ENCODE data around the gene CCDC102A. TPM values are rescaled to one million over a fixed set of nuclear protein-coding genes. Genes with fewer than 3 reads are reported as not detected.

CCDC102A gene
- 1 to 10 TPM; 8.8 to 9.0 TPM for total RNA-seq

DNA sequence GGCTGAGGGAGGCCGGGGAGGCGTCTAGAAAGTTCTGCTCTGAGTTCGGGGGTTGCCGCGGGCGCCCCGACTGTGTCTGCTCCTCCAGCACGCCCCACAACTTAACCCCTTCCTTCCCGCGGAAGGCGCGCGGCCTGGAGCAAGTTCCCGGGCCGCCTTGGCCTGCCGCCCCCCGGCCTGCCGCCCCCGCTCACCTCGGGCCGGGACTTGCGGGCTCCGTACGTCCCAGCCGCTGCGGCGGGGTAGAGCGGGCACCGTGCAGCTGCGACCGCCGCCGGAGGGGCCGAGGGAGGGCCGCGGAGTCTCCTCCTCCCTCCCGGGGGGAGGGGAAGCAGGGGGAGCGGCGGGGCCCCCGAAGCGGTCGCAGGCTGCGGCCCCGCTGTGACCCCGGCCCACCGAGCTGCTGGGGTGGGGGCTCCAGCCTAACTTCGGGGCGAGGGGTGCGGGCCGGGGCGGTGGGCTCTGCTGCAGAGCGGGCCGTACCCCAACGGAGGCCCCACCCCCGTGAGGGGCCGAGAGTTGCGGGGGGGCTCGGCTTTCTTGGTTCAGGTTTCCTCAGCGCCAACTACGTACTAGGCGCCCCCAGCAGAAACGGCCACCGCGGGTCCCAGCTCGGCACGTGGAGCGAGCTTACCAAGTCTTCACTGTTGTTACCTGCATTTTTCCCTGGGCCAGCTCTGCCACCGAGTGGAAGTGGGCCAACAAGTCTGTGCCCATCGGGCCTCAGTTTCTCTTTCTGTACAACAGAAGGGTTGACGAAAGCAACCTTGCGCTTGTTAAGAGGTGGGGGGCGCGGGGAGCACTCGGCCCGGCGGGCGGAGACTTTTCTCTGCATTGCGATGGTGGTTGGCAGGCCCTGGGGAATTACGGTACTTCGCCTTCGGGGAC, at the start of gene CCDC102A:
CCDC102A (minus strand) TSS at position 266 of the 888 bp plus-strand sequence. CDS start 7,394 bp downstream, outside the sequence.
- ChIA-PET CTCF (interaction anchor here (1.0 to 1.8 kb wide), 8 partner anchors 9 to 425 kb away, joined by 3 to 14 read pairs (median 7); partner anchors contain the start of gene DOK4), POLR2A (interaction anchor here (0.8 to 1.6 kb wide), 3 partner anchors 65 to 124 kb away, joined by 4 to 5 read pairs (median 5); no protein-coding TSS in a partner anchor)
- ATAC-seq (peak; percentile 21), DNase-seq (peak; percentile 74)
- Mint-ChIP-seq H3K4me1 (peaks cover 62% of the 10 kb centered on the region), H3K36me3 (ENCODE audit: low read depth) (no peaks in the 10 kb centered on the region), H3K4me3 (peak within 1 kb of the TSS; percentile 78), H3K27ac (peak within 1 kb of the TSS; percentile 94), H3K27me3 (no peaks in the 10 kb centered on the region), H3K9me3 (ENCODE audit: low read depth) (no peaks in the 10 kb centered on the region)
- intact Hi-C loops (cut with DNase I, micrococcal nuclease) = loop anchor here (1.0 to 10.0 kb wide), 15 partner anchors 36 to 932 kb away; partner anchors contain the start of genes DOK4 (in 2 of the 2), CIAPIN1 (in 1 of the 2), COQ9 (in 1 of the 2) and HERPUD1 (in 1 of the 2)

- Mint-ChIP-seq H3K9me3 (ENCODE audit: low read depth) (no peaks in the 10 kb centered on the region), H3K27me3 (peaks cover 6% of the 10 kb centered on the region), H3K27ac (peak overlapping the region; percentile 37), H3K4me3 (no peak overlapping the region), H3K4me1 (peaks cover 8% of the 10 kb centered on the region), H3K36me3 (ENCODE audit: low read depth) (no peaks in the 10 kb centered on the region)
- DNase-seq (no peak), ATAC-seq (peak; percentile 58)
- ChIA-PET POLR2A (interaction anchor here (0.6 kb wide), 1 partner anchor 44 kb away, joined by 3 read pairs; no protein-coding TSS in a partner anchor), CTCF (interaction anchor here (2.0 to 2.9 kb wide), 2 partner anchors 9 to 24 kb away, joined by 6 to 14 read pairs; no protein-coding TSS in a partner anchor)
- intact Hi-C loops (cut with DNase I, micrococcal nuclease) = no loop called here
Observed at GRCh38 chr16:57585051-57585687, 48.8 kb upstream of the CCDC102A start.

DNA sequence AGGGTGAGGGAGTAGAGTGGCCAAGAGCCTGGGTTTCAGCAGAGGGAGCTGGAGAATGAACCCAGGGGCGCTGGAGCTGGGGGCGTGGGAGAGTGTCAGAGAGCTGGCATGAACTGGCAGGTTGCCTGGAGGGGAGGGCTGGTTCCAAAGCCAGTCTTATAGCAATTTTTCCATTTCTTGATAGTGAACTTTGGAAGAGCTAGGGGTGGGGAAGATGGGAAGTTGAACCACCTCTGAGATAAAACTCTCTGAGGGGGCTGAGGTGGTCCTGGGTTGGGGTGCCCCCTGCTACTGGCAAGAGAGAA, 42.9 kb upstream of the CCDC102A start:
- CTCF ChIA-PET = interaction anchor here (0.7 to 6.1 kb wide), 6 partner anchors 11 to 121 kb away, joined by 3 to 121 read pairs (median 4); no protein-coding TSS in a partner anchor
- Mint-ChIP-seq H3K9me3 (ENCODE audit: low read depth) (no peaks in the 10 kb centered on the region), H3K27me3 (peaks cover 8% of the 10 kb centered on the region), H3K36me3 (ENCODE audit: low read depth) (no peaks in the 10 kb centered on the region), H3K4me1 (peaks cover 27% of the 10 kb centered on the region), H3K4me3 (no peak overlapping the region), H3K27ac (peak overlapping the region; percentile 35)
- intact Hi-C loops (cut with DNase I, micrococcal nuclease) = loop anchor here in 1 of 2 experiments (5.0 kb wide), 4 partner anchors 143 to 418 kb away; partner anchors contain the start of gene KATNB1
- DNase-seq (no peak), ATAC-seq (no peak)
- POLR2A ChIA-PET = interaction anchor here (0.6 kb wide), 1 partner anchor 10 kb away, joined by 5 read pairs; no protein-coding TSS in a partner anchor

DNA sequence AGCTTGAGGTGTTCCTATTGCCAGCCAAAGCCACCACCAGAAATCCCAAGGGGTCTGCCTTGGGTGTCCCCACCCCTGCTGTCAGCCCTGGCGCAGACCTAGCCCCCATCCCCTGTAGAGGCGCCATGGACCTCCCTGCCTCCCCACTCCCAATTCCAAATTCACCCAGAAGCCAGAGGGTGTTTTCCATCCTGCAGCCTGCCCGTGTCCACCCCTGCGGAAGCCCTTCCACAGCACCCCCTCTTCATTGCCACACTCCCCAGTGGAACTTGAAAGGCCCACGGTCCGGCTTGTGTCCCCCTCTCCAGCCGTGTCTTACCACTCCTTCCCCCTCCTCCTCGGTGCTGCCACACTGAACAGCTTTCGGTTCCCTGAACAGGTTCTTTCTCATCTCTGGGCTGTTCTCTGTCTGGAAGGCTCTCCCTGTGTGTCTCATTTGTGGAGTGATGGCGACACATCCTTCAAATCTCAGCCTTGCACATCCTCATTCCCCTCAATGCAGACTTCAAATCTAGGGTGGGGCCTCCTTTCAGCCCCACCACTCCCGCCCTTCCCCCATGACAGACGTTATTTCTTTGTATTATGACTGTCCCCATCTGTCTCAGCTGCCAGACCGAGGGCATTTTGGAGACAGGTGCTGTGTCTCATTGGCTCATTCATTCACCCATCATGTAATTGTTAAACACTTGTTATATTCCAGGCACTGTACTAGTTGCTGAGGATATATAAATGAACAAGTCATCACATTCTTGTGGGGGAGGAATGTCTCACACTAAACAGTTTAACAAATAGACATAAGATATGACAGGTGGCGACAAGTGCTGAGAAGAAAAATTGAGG, 42.4 kb upstream of the CCDC102A start:
- ChIA-PET POLR2A (interaction anchor here (0.6 kb wide), 1 partner anchor 11 kb away, joined by 5 read pairs; no protein-coding TSS in a partner anchor), CTCF (interaction anchor here (0.7 to 6.1 kb wide), 8 partner anchors 8 to 122 kb away, joined by 3 to 121 read pairs (median 4); no protein-coding TSS in a partner anchor)
- peaks cover 5% of the 10 kb centered on the region for H3K27me3 Mint-ChIP-seq
- no peaks in the 10 kb centered on the region for H3K9me3 Mint-ChIP-seq (ENCODE audit: low read depth)
- peak overlapping the region; percentile 72 for H3K27ac Mint-ChIP-seq
- no peak for ATAC-seq
- H3K4me3 Mint-ChIP-seq = no peak overlapping the region
- no peaks in the 10 kb centered on the region for H3K36me3 Mint-ChIP-seq (ENCODE audit: low read depth)
- intact Hi-C loops (cut with DNase I, micrococcal nuclease) = loop anchor here in 1 of 2 experiments (5.0 kb wide), 4 partner anchors 144 to 419 kb away; partner anchors contain the start of gene KATNB1
- no peak for DNase-seq
- peaks cover 27% of the 10 kb centered on the region for H3K4me1 Mint-ChIP-seq

DNA sequence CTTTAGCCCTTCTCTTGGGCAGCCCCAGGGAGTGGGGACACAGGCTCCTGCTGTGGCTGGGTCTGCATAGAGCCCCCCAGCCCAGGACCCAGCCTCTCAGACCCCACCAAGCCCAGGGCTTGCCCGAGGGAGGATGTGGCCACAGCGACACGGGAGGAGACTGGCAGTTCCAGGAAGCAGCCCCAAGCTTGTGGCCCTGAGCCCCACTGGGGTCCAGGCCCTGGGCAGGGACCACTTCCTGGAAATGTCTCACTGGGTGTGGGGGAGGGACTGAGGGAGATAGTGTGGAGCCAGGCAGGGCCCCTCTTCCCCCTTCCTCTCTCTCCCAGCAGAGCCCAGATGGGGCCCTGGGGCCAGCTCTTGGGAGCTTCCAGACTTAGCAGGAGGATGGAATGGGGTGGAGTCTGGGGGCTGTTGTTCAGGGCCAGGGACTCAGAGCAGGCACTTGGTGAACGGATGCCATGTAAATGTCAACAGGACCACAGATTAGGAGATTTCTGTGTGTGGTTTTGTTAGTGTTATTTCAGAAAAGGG, 41.4 kb upstream of the CCDC102A start:
- Mint-ChIP-seq H3K4me3 (no peak overlapping the region), H3K4me1 (peaks cover 33% of the 10 kb centered on the region), H3K36me3 (ENCODE audit: low read depth) (no peaks in the 10 kb centered on the region), H3K9me3 (ENCODE audit: low read depth) (no peaks in the 10 kb centered on the region), H3K27ac (peak overlapping the region; percentile 72), H3K27me3 (peaks cover 5% of the 10 kb centered on the region)
- ATAC-seq (peak; percentile 23), DNase-seq (peak; percentile 41)
- CTCF ChIA-PET = interaction anchor here (1.1 to 6.1 kb wide), 11 partner anchors 9 to 70 kb away, joined by 3 to 121 read pairs (median 10); no protein-coding TSS in a partner anchor
- intact Hi-C loops (cut with DNase I, micrococcal nuclease) = loop anchor here (2.0 to 5.0 kb wide), 7 partner anchors 13 to 423 kb away; partner anchors contain the start of genes KATNB1 (in 1 of the 2), USB1 (in 1 of the 2) and ZNF319 (in 1 of the 2)
- POLR2A ChIA-PET = no interaction called here

DNA sequence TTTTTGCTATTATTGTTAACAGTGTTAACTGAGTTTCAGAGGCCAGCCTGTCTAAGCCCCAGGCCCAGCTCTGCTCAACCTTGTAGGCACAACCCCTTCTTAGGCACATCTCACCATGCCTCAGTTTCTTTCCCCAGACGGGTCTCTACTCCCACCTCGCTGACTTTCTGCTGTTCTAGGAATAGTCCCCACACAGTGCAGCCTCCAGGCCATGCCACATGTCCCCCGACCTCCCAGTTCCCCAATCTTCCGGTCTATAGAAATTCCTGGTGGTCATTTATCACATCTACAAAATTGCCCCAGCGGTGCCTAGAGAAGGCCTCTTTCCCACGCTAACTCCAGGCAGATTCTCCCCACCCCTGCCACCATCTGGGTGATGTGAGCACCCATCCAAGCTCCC, 40.8 kb upstream of the CCDC102A start:
- POLR2A ChIA-PET = no interaction called here
- DNase-seq = no peak
- CTCF ChIA-PET = interaction anchor here (0.7 to 6.1 kb wide), 28 partner anchors 9 to 424 kb away, joined by 3 to 121 read pairs (median 6); partner anchors contain the start of genes CCDC102A, KATNB1, USB1 and ZNF319
- H3K9me3 Mint-ChIP-seq (ENCODE audit: low read depth) = no peaks in the 10 kb centered on the region
- peaks cover 5% of the 10 kb centered on the region for H3K27me3 Mint-ChIP-seq
- peaks cover 33% of the 10 kb centered on the region for H3K4me1 Mint-ChIP-seq
- no peak for ATAC-seq
- H3K27ac Mint-ChIP-seq = peak overlapping the region; percentile 72
- intact Hi-C loops (cut with DNase I, micrococcal nuclease) = loop anchor here (2.0 to 5.0 kb wide), 7 partner anchors 14 to 424 kb away; partner anchors contain the start of genes KATNB1 (in 1 of the 2), USB1 (in 1 of the 2) and ZNF319 (in 1 of the 2)
- no peak overlapping the region for H3K4me3 Mint-ChIP-seq
- no peaks in the 10 kb centered on the region for H3K36me3 Mint-ChIP-seq (ENCODE audit: low read depth)

GRCh38 chr16:57576429-57576870, 40.1 kb upstream of the CCDC102A start:
- DNase-seq = peak; percentile 91
- Mint-ChIP-seq H3K27ac (no peak overlapping the region), H3K36me3 (ENCODE audit: low read depth) (no peaks in the 10 kb centered on the region), H3K4me3 (no peak overlapping the region), H3K4me1 (peaks cover 33% of the 10 kb centered on the region), H3K9me3 (ENCODE audit: low read depth) (no peaks in the 10 kb centered on the region), H3K27me3 (peaks cover 5% of the 10 kb centered on the region)
- ATAC-seq = peak; percentile 82
- intact Hi-C loops (cut with DNase I, micrococcal nuclease) = loop anchor here (1.0 to 5.0 kb wide), 11 partner anchors 14 to 424 kb away; partner anchors contain the start of genes KATNB1 (in 2 of the 2), USB1 (in 1 of the 2) and ZNF319 (in 1 of the 2)
- POLR2A ChIA-PET = no interaction called here
- CTCF ChIA-PET = interaction anchor here (0.6 to 6.1 kb wide), 32 partner anchors 10 to 424 kb away, joined by 3 to 121 read pairs (median 5); partner anchors contain the start of genes CCDC102A, CIAPIN1, COQ9 and KATNB1

DNA sequence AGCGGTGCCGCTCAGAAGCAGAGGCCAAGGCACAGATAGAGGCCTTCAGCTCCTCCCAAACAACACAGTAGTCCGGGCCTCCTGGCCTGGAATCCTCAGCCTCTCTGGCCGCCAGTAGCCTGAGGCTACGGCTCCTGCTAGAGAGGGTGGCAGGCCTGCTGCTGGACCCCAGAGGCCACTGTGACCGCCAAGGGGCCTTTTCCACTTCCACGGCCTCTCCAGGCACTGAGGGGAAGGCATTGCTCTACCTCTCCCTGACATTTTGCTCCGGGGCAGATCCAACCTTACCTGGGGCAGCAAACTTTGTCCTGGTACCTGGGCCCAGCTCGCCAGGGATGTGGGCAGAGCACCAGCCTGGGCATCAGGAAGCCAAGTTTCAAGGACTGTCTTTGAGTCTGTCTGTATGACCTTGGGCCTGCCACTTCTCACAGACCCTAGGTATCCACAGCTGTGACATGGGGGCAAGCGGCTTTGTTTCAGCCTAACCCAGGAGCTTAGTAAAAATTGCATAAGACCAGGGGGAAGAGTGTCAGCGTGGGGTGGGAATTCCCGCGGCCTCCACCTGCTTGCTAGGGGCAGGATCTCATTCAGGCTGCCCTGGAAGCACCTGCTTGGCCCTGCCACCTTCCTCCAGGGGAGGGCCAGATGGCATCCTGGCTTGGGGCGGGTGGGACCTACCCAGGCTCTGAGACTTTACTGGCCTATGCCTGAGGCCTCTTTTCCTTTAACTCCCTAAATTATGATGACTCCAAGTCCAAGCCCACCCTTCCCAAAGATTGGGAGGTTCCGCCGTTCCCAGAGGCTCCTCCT, 39.3 kb upstream of the CCDC102A start:
- ATAC-seq (no peak), DNase-seq (no peak)
- no peak overlapping the region for H3K4me3 Mint-ChIP-seq
- H3K36me3 Mint-ChIP-seq (ENCODE audit: low read depth) = no peaks in the 10 kb centered on the region
- peaks cover 5% of the 10 kb centered on the region for H3K27me3 Mint-ChIP-seq
- peaks cover 33% of the 10 kb centered on the region for H3K4me1 Mint-ChIP-seq
- intact Hi-C loops (cut with DNase I, micrococcal nuclease) = loop anchor here (1.0 to 5.0 kb wide), 11 partner anchors 15 to 425 kb away; partner anchors contain the start of genes KATNB1 (in 2 of the 2), USB1 (in 1 of the 2) and ZNF319 (in 1 of the 2)
- POLR2A ChIA-PET = no interaction called here
- CTCF ChIA-PET = interaction anchor here (0.6 to 6.1 kb wide), 26 partner anchors 9 to 425 kb away, joined by 3 to 121 read pairs (median 8); partner anchors contain the start of genes CCDC102A, CIAPIN1, COQ9 and KATNB1
- peak overlapping the region; percentile 40 for H3K27ac Mint-ChIP-seq
- no peaks in the 10 kb centered on the region for H3K9me3 Mint-ChIP-seq (ENCODE audit: low read depth)
